ENCODE results near the gene COBLL1. TPM values are rescaled to one million over a fixed set of nuclear protein-coding genes. Genes with fewer than 3 reads are reported as not detected.
A peak's percentile ranks its signal among the peaks of the same experiment; 100 is the strongest.
"Not testable (repeated sequence)": the region's sequence is repeated elsewhere in the genome, so short reads cannot be mapped to it uniquely, and the experiment has no call there.

The COBLL1 gene
- total RNA-seq, 1 donor from 2014 or later: 207 TPM

DNA sequence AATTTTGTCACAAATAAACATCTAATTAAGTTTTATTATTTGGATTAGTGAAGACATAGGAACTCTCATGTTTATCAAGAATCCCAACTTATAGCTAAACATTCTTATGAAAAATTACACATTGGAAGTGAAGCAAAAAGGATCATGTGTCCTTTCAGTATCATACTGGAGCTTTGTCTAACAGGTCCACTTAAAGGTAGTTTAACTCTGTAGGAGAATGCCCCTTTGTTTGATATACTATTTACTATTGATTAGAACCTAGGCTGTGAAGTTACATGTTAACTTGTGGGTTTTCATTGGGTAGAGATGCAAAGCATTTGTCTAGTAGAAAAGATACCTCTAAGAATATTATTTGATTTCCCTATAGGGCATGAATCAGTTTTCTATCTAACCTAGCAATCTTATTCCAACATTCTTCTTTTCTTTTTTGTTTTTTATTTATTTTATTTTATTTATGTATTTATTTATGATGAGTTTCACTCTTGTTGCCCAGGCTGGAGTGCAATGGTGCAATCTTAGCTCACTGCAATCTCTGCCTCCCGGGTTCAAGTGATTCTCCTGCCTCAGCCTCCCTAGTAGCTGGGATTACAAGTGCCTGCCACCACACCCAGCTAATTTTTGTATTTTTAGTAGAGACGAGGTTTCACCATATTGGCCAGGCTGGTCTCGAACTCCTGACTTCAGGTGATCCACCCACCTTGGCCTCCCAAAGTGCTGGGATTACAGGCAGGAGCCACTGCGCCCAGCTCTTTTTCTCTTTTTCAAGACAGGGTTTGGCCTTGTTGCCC lies 18.5 kb upstream of the COBLL1 start:
- not testable (repeated sequence) for DNase-seq (ENCODE audit: low spot score)

DNA sequence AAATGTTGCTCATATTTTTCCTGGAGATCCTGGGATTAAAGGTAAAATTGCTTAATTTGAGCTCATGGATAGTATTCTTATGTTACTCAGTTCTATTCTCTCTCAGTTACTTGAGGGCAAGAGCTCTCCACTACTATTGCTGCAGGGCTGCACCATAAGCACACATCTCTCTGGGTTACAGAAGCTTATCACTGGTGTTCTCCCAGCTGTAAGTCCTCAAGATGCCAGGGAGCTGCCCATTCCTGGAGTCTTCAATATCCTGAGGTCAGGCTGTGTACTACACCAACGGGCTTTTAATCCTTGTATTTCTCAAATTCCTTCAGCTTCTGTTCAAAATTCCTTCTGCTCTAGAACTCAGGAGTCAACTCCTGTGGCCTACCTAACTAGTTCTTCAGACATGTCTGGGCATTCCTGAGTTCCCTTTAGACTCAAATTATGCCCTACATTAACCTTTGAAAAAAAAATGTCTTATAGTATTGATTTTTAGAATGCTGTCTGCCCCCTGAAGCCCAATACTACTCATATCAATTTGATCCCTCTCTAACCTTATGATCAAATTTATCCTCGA lies 17.7 kb upstream of the COBLL1 start:
- DNase-seq (ENCODE audit: low spot score): no peak

DNA sequence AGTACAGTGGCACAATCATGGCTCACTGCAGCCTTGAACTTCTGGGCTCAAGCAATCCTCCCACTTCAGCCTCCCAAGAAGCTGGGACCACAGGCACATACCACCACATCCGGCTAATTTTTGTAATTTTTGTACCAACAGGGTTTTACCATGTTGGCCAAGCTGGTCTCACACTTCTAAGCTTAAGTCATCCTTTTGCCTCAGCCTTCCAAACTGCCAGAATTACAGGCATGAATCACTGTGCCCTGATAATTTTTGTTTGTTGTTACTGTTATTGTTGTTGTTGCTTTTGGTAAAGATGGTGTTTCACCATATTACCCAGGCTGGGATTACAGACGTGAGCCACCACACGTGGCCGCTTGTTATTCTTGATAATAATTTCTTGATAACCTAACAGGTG lies 10.5 kb upstream of the COBLL1 start:
- DNase-seq (ENCODE audit: low spot score): no peak

DNA sequence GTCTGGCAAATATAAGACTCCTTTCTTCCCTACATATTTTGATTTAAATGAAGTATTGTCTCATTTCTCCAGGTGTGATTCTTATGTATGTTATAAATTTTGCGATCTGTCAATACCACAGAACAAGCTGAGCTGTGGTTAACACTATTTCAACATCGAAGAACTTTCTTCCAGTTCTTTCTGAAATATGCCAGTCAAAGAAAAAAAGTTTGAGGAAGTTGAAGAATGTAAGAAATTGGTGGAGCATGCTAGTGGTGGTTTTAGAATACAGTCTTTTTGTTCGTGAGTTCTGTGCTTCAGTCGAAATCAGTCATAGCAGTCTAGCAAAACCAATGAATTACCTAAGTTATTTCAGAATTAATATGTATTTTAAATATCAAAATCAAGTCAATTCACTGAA lies 8.6 kb upstream of the COBLL1 start:
- no peak for DNase-seq (ENCODE audit: low spot score)

DNA sequence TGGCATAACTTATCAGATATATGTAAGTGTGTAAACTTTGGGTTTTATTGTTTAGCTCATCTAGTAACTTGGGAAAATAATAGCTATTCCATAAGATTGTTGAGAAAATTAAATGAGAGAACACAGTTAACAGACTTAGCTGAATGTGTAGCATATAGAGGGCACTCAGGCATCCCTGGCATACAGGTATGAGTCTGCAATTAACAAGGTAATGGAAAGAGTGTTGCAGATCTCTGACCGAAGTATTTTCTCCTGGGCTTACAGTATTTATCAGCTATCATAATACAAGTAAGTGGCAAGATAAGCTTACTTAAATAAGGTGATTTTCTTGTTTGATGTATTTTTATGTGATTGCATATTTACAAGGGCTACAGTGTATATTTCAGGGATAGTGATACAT lies 7.9 kb upstream of the COBLL1 start:
- no peak for DNase-seq (ENCODE audit: low spot score)

DNA sequence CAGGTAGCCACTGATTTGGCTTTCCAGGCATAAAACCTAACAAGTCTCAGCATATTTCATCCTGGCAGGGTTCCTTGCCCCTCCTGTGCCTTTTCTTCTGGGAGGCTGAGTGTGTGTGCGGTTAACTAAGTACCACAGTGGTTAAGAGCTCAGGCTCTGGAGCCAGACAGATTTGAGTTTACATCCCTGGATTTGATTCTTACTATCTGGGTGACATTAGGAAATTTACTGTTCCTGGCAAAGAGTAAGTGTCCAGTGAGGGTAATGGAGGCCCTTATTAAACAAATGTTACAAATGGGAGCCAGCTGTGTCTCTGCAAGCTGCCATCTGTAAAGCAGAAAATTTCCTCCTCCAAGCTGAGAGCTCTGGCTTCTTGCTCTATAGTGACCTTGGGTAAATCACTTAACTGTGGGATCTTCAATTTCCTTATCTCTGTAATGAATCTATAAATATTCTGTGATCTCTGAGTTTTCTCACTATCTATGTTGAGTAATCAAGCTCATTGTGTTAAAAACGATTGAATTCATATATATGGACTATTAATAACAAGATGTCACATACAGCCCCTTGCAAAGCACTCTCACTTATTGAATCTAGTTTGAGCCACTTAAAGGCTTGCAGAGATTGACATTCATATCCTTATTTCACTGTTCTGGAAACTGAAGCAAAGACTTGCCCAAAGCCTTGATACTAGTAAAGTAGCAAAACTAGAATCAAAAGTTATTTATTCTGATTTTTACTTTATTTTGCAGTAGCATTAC lies 6.5 kb upstream of the COBLL1 start:
- DNase-seq (ENCODE audit: low spot score): peak; percentile 49

DNA sequence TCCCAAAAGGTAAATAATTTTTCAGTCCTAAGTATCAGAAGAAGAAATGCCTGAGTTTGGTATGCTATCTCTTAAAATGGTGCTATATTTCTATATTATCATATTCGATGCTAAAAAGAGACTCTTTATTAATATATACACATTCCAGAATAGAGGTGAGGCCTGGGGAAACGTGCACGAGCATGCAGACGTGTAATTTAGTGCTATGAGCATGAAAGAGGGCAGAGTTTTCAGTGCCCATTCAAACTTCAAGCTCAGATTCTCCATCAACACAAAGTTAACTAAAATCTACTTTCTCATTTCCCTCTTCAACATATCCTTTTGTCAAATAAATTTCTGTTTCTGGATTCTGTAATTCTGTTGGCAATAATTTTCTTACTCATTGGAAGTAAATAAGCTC lies 5.7 kb upstream of the COBLL1 start:
- no peak for DNase-seq (ENCODE audit: low spot score)

DNA sequence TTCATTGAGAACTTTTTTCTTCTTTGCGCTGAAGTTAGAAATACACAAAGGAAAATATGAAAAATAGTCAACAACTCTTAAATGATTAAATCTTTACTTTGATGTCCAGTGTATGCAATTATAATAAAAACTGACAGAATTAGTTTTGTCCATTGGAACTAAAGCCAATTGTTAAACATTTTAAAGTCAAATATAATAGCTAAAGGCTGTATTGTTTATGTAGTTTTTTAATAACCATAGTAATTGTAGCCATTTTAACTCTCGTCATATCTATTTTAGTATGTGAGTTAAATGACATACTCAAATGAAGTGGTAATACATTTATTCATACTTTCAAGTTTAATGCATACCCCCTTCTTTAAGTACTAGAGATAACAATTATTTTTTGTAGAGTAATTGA lies 4.7 kb upstream of the COBLL1 start:
- no peak for DNase-seq (ENCODE audit: low spot score)

DNA sequence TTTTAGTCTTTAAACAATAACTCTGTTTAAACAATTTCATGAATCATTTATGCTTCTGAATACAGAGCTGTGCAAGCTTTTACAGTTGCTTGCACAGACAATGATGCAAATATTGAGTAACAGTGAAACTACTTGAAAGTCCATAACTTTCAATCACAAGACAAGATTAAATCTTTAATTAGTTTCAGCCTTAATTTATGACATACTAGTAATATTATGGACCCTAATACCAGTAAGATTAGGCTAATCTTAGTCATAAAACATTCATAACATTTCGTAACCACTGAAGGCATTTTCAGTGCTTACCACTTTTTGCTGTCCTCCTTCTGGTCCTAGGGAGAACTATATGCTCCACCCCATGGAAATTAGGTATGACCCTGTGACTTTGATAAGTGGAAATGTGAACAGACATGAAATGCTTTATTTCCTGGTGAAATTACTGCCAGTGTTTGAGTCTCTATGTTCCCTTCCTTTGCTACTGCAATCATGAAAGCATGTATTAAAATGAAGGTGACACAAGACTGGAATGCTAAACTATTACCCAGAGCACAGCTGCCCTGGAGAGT lies 1.8 kb upstream of the COBLL1 start:
- no peak for DNase-seq (ENCODE audit: low spot score)

DNA sequence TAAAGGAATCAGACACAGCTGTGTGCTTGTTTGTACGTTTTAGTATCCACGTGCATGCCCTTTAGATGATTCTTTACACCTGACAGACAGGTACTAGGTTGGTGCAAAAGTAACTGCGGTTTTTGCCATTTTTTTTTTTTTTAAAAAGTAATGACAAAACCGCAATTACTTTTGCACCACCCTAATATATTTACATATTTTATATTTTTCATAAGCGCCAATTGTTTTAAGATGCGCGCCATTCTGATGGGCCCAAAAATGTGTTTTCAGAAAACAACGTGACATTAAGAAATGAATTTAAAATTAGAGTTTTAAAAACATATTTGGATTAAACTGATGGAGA lies 972 bp upstream of the COBLL1 start:
- no peak for DNase-seq (ENCODE audit: low spot score)

DNA sequence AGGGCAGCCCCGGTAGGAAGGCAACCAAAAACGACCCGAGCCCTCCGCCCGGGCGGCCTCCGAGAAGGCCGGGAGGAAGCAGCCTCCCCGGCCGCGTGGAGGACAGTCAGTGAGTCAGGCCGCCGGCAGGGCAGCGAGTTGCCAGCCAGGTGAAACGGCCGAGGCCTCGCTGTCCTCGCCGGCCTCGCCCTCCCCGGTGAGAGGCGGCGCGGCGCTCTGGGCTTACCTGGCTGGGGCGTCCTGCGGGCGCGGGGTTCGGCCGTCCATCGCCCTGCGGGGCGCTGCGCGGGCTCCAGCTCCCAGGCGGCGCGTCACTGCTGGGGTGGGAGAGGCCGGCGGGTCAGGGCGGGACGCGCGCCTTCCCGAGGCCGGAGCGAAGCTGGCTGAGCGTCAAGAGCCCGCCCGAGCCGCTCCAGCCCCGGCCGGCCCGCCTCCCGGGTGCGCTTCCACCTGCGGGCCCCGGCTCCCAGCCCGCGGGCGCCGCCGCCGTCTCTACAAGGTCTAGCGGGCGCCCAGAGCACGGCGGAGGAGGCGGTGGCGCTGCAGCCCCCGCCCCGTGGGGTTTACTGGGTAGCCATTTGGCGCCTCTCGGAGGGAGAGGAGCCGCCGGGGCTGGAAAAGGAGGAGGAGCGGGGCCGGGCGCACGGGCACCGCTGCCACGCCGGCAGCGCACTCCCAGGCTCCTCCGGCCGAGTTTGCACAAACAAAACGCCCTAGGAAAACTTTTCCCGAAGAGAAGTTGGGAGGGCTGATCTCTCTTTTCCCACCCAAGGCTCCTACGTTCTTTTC lies 499 bp downstream of the COBLL1 start:
- DNase-seq (ENCODE audit: low spot score): peak; percentile 77

DNA sequence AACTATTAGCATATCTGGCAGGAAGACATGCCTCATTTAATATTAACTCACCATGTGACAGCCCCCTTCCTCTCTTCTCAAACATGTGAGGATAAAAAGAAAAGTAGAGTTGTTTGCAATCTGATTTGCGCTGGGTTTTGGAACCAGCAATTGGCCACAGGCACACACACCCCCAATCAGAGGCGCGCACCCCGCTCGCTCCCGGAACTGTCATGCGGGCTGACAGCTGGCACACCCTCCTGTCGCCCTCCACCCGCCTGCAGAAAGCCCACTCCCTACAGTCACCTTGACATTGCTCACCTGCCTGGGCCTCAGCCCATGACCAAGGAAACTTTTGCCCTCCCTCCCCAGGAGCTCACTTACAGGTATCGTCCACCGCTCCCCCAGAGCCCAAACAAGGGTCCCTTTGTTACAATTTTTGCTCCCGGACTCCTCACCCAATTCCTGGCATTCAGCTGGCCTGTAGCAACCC lies 1.1 kb downstream of the COBLL1 start:
- DNase-seq (ENCODE audit: low spot score): peak; percentile 72

DNA sequence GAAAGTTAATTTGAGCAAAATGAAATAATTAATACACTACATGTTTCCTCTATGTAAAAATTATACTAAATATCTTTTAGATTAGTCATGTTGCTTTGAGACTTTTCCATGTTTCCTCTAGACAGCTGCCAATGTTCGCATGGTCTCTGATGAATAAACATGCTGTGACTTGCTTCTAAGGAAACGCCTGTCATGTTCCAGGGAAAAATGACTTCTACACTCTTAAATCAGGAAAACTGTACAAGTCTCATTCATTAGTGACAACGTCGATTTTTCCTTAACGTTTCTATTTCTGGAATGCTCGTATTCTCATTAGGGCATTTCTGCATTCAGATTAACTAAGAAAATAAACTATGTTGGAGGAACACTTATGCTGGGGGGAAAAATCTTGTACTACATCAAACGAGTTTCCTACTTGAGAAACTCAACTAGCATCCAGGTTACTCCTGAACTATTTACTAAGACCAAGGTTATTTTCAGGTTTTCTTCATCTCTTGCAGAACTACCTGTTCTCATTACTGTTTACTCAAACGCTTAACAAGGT lies 1.6 kb downstream of the COBLL1 start:
- DNase-seq (ENCODE audit: low spot score): no peak

DNA sequence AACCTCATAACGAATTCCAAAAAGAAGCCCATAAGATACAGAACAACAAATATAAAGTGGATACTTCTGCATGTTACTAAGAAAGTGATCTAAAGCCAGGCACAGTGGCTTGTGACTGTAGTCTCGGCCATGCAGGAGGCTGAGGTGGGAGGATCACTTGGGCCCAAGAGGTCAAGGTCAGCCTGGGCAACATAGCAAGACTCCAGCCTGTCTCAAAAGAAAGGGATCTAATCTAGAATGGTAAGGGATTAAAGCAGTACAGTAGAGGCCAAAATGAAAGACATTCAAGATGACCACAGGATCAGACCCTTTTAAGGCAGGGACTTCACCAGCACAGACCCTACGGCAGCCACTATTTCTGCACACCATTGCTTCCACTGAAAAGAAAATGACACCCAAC lies 3.8 kb downstream of the COBLL1 start:
- DNase-seq (ENCODE audit: low spot score): no peak

DNA sequence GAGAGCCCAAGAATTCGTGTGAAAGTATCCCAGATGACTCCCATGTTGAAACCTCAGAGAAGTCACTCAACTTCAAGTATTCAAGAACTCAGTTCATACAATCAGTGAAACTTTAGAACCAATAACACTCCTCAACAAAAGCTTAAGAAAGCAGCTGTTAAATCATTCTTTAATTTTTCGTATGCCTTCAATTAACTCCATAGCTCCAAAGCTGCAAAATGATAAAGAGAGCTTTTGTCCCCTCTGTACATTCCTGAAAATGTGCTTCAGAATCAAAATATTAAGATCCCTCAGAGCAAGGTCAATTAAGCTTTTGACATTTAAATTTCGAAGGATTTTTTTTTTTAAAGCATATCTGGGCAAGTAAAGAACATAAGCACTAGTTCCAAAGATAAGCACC lies 4.7 kb downstream of the COBLL1 start:
- DNase-seq (ENCODE audit: low spot score): no peak

DNA sequence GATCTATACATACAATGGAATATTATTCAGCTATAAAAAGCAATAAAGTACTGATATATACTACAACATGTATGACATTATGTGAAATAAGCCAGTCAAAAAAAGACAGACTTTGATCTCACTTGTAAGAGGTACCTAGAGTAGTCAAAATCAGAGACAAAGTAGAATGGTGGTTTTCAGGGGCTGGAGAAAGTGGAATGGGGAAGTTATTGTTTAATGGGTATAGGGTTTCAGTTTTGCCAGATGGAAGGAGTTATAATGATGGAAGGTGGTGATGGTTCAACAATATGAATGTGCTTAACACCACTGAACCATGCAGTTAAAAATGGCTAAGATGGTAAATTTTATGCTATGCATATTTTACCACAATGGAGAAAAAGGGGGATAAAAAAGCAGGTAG lies 6.3 kb downstream of the COBLL1 start:
- DNase-seq (ENCODE audit: low spot score): no peak

DNA sequence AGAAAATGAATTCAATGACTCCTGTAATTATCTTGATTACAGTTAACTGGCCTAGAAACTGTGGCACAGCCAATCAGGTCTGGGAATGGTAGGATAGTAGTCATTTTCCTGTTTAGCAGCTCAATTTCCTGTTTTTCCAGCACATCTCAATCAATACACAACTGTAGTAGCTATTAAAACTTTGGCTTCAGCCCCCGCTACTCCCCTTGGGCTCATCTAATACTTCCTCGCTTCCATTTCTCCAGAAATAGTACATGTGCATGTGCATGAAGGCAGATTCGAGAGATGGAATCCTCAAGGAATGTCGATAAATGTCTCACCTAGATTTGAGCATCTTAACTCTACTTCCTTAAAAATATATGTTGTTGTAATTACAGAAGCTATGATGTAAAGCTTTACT lies 9.7 kb downstream of the COBLL1 start:
- DNase-seq (ENCODE audit: low spot score): no peak

DNA sequence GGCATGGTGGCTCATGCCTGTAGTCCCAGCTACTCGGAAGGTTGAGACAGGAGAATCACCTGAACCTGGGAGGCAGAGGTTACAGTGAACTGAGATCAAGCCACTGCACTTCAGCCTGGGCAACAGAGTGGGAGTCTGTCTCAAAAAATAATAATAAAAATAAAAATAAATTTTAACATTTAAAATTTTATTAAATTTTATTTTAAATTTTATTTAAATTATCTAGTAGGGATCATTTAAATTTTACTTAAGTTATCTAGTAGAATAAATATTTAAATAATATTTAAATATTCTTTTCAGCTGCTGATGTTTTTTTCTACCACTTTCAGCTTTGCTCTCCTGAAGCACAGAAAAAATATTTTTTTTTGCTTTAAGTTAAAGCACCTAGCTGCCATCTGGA lies 10.4 kb downstream of the COBLL1 start:
- DNase-seq (ENCODE audit: low spot score): no peak

DNA sequence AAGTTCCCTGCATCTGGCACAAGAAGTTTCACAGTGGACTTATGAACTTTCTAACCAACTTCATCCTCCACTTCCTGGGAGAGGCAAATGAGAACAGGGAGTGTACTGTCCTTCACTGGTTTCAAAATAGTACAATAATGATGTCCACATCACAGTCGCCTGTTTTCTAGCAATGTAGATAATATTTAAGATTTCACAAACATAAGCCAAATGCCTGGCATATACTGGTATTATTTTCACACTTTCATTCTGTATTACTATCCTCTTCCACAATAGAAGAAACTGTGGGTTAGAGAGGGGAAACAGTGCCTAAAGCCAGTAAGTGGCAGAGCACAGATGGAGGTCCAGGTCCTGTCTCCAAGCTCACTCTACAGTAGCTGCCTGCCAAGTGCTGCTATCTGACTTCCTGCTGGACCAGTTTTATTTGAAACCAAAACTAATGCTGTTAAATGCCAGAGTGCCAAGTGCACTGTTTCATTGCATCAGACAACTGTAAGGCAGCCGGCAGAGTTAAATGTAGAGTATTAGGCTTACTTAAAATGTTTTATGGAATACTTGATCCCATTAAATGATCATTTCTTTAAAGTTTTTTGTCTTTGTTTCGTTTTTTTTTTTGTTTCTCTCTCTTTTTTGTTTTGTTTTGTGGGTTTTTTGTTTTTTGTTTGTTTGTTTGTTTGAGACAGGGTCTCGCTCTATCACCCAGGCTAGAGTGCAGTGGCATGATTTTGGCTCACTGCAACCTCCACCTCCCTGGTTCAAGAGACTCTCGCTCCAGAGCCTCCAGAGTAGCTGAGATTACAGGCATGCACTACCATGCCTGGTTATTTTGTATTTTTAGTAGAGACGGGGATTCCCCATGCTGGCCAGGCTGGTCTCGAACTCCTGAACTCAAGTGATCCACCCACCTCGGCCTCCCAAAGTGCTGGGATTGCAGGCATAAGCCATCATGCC lies 15.1 kb downstream of the COBLL1 start:
- peak; percentile 73 for DNase-seq (ENCODE audit: low spot score)

DNA sequence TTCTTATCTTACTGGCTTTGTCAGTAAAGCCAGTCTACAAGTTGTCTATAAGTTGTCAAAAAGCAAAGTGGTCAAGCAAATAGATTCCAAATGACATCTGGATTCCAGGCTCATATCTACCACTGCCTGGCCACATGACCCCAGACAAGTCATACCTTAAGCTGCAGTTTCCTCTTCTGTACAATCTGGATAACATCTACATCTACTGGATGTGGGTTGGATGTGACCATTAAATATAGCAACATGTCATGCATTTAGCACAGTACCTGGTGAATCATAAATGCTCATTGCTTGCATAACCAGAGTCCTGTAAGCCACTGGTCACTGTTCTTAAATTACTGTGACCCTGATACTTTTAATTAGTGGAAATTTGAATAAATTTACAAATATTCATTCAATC lies 16.8 kb downstream of the COBLL1 start:
- no peak for DNase-seq (ENCODE audit: low spot score)

Data from ureter (tissue), 1 donor.